ENCODE results near the gene KCNB1.
"Not testable (repeated sequence)": the region's sequence is repeated elsewhere in the genome, so short reads cannot be mapped to it uniquely, and the experiment has no call there.

Gene KCNB1

DNA sequence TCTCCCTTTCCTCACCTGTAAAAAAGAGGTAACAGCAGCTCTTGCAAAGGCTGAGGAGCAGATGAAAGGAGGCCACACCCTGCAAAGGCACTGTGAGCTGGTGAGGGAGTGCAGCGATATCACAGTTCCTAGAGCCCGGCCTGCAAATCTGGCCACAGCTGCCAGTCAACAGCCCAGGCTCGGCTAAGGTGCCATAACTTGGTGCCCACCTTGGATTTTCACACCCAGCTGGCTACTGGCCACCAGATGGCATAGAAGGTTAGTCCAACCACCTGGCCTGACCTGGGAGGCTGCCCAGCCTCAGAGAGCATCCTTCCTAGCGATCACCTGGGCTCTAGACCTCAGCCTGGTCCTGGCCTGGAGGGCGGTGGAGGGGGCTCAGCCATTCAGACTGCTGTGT lies 46.8 kb downstream of the KCNB1 start:
- DNase-seq (ENCODE audit: low read depth in 2 of 2), result no peak

DNA sequence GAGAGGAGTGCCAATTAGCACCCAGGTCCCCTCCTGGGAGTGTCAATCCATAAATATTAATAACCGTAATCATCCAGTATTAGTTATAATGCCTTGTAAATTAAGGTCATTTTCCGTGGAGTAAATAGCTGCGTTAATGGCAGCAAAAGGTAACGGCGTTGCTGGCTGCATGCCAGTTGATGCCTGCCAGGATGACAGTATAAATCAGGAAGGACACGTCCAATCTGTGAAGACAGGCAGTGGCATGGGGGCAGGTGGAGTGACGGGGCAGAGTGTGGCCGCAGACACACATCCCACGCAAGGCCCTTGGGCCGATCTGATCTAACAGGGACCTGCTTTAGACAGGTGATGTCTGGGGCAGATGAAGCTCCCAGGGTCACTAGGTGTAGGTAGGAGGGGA lies 49.1 kb downstream of the KCNB1 start:
- no peak for DNase-seq (ENCODE audit: low read depth in 2 of 2)

DNA sequence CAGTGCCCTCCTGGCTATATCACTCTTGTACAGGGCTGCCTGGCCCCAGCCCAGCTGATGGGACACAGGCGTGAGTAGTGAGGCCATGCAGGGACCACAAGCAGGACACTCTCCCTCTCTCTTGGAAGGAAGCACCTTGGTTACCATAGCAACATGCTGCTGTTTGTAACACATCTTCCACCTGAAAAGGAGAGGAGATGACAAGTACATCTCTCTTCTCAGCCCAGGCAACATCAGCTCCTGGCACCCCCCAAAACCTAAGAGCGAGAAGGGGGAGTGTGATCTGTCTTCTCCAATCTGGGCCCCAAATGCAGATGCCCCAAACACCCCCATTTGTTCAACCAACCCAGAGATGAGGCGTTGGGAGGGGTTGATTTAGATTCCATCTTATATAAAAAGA lies 49.9 kb downstream of the KCNB1 start:
- DNase-seq (ENCODE audit: low read depth in 2 of 2), result no peak

DNA sequence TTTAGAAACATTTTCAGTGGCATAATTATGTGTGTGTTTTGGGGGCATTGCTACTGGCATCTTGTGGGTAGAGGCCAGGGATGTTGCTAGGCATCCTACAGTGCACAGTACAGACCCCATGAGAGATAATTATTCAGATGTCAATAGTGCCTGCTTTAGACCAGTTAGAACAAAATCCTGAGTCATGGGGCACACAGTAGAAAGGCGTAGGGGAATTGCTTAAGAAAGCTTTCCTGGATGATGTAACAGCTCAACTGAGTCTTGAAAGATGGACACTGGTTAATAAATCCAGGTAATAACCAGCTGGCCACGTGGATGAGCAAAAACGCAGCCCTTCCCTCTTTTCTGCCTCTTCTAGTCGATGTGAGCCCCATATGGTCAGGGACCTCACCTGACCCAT lies 51.1 kb downstream of the KCNB1 start:
- DNase-seq (ENCODE audit: low read depth in 2 of 2), result no peak

DNA sequence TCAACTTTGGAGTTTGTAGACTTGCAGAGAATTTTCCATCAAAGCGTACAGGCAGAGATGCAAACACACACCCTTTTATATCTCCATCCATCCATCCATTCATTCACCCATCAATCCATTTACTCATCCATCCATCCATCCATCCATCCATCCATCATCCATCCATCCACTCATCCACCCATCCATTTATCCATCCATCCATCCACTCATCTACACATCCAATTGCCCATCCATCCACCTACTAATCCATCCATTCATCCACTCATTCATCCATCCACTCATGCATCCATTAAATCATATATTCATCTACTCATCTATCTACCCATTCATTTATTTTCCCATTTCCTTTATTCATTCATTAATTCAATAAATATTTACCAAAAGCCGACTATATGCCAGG lies 52.1 kb downstream of the KCNB1 start:
- DNase-seq (ENCODE audit: low read depth in 2 of 2), result no peak

DNA sequence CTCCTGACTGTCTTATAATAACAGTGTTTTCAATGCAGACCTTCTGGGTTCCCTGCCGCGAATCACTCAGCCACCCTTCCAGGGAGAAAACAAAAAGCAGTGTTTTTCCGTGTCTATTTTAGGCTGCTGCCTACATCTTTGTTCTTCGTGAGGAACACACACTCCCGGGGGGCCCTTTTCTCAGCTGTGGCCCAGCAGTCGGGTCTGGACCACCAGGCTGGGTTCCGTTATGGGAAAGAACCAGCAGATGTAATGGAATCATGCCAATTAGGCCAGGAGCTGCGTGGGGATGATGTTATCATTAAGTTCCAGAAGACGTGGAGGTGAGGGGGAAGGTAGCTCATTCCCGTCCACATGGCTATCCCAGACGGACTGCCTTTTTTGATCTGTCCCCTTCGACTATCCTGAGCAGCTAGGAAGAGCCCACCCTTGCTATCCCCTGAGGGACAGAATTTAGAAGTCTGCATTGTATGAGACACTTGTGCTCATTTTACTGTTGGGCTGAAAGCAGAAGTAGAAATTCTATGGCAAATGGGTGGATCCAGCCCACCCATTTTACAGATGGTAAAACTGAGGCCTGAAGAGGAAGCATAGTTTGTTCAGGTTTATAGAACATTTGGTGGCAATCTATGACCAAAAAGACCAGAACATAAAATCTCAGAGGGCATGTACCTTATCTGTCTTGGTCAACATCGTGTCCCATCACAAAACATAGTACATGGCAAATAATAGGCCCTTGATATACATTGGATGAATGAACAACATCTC lies 54.5 kb downstream of the KCNB1 start:
- no peak for DNase-seq (ENCODE audit: low read depth in 2 of 2)

DNA sequence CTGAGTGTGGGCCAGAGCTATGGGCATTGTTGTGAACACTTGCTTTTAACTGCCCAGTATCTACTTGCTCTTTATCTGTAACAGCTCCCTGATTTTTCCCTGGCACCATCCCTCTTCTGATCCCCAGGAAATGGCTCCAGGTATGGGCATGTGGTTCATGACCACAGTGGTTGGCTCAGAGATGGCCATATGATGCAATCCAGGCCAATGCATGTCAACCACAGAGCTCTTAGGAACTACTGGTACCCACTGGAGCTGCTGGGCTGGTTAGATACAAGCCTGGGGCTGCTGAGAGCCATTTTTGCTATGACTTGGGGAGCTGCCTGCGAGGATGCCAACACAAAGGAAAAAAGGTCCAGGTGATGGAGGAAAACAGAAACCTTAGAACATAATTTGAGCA lies 55.6 kb downstream of the KCNB1 start:
- no peak for DNase-seq (ENCODE audit: low read depth in 2 of 2)

DNA sequence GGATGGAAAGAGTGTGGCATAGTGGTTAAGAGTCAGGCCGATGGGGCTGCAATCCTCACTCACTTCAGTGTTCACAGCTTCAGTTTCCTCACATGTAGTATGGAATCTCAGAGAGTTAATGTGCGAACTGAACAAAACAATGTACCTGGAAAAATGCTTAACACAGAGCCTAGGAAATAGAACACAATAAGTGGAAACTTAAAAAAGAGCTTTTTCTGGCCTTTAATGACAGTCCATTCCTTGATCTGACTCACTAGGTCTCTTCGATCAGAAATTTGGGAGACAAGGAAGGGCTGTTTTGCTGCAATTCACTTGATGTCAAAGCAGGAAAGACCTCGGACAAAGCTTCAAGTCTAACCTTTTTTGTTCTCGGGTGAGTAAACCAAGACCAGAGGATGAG lies 56.1 kb downstream of the KCNB1 start:
- DNase-seq (ENCODE audit: low read depth in 2 of 2), result no peak

DNA sequence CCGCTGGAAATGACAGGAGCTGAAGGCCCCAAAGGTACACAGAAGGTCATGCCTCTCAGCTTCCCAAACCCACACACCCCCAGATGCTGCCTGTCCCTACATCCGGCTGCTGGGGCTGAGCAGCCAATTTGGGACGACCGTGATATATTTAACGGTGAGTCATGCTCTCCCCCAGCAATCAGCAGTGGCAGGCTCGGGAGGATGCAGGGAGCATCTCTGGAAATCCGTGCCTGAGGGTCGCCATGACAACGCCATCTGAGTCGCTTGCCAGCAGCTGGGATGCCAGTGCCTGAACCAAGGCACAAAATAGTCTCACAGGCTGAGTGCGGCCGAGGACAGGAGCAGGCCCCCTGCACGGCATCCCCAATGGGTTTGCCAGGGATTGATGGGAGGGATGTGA lies 57.9 kb downstream of the KCNB1 start:
- no peak for DNase-seq (ENCODE audit: low read depth in 2 of 2)

DNA sequence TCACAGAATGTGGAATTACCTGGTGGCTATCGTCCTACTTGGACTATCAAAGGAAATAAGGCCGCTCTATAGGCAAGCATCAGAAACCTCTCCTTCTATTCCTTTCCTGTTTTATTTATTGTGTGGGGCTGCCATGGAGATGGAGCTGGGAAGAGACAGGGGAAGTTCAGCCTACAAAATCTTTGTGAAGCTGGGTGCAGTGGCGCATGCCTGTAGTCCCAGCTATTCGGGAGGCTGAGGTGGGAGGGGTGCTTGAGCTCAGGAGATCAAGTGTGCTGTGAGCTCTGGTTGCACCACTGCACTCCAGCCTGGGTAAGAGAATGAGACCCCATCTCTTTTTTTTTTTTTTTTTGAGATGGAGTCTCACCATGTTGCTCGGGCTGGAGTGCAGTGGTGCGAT lies 60.3 kb downstream of the KCNB1 start:
- DNase-seq (ENCODE audit: low read depth in 2 of 2), result no peak

DNA sequence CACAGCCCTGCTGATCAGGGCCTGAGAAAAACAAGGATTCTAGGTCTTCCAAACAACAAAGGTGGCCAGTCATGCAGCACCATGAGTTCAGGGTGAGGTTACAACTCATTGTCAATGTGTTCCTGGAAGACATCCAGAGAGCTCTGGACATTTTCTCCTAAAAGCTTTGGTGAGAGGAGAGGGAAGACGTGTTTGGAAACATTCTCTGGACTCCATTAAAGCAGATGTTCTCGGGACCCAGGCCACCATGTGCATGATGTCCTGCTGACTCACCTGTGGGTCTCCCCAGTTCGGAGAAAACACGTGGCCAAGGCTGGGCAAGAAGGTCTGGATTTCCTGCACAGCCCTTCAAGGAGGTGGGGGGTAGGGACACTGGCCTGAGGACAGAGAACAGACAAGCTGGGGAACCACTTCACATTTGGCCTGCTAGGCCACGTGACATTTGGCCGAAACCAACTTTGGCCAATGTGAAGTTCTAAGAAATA lies 61.6 kb downstream of the KCNB1 start:
- no peak for DNase-seq (ENCODE audit: low read depth in 2 of 2)

DNA sequence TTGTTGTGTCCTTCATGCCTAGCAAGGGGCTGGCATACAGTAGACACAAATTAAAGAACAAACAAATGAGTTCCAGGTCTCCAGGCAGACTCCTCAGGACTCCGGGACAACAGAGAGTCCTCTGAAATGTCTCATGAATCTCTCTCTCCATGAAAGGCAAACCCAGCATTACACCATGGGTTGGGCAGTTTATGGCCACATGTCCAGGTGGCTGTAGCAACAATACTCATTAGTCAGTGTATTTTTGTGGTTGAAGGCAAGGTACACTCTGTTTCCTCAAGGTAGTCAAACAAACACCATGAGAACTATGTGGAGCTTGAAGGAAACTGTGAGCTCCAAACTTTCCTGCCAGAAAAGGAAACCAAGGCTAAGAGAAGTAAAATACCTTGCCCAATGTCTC lies 62.2 kb downstream of the KCNB1 start:
- no peak for DNase-seq (ENCODE audit: low read depth in 2 of 2)

DNA sequence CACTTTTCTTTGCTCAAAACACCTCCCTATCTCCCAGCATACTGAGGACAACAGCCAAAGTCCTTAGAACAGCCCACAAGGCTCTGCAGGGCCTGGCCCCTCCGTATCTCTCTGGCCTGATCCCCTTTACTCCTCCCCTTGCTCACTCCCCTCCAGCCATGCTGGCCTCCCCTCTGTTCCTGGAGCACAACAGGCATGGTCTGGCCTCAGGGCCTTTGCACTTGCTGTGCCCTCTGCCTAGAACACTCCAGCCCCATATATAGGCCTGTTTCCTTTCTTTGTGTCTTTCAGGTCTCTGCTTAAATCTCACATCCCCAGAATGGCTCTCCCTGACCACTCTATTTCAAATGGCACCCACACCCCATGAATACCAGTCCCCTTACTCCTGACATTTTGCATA lies 62.7 kb downstream of the KCNB1 start:
- DNase-seq (ENCODE audit: low read depth in 2 of 2), result no peak

DNA sequence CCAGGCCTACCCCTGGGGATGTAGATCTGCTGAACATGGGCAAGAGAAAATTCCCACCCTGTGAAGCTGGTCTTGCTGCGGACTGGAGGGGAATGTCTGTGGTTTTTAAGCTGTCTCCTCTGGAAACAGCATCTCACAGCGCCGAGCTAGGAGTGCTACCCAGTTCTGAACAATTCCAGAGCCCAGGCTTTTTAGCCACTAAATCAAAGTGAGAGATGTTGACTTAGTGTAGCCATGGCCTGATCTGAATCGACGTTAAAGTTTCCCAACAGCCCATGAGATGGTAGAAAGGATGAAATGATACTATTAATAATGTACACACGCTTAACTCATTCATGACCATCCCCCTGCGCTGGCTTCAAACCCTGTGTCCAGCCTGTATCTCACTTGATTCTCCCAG lies 63.7 kb downstream of the KCNB1 start:
- no peak for DNase-seq (ENCODE audit: low read depth in 2 of 2)

DNA sequence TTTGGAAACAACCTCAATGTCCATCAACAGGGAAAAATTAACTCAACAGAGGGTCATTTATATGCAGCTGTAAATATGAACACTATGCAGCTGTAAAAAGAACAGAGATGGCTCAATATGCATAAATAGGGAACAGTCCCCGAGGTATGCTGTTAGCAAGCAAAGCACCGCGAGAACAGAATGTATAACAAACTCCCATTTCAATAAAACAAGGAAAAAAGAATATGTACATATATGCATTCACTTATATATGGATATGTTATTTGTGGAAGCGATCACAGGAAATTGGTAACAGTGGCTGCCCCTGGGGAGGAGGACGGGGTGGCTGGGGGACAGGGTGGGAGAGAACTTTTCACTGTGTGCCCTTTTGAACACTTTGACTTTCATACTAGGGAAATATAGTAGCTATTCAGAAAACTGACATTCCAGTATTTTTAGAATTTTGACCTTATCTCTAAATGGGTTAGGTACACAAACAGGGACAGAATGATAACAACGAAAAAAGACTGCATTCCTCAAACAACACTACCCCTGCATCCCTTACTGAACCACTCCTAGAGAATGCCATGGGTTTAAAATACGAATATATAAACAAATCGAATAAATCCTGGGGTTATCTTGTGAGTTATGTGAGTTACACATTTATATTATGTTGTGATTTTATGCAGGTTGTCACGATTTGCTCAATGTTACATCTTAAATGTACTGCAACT lies 64.5 kb downstream of the KCNB1 start:
- no peak for DNase-seq (ENCODE audit: low read depth in 2 of 2)

DNA sequence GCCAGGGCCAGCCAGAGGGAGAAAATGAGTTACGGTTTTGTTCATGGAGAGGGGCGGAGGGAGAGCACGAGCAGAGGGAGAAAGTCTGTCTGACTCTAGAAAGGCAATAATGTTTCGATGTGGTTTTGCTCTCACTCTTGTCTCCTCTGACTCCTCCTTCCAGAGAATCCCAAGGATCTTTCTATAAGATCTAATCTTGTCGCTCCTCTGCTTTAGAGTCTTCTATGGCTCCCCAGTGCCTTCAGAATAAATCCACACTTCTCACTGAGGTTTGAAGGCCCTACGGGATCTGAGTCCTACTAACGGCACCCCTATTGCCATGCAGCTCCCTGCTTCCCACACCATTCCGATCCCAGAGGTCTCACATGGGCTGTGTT lies 66.8 kb downstream of the KCNB1 start:
- no peak for DNase-seq (ENCODE audit: low read depth in 2 of 2)

DNA sequence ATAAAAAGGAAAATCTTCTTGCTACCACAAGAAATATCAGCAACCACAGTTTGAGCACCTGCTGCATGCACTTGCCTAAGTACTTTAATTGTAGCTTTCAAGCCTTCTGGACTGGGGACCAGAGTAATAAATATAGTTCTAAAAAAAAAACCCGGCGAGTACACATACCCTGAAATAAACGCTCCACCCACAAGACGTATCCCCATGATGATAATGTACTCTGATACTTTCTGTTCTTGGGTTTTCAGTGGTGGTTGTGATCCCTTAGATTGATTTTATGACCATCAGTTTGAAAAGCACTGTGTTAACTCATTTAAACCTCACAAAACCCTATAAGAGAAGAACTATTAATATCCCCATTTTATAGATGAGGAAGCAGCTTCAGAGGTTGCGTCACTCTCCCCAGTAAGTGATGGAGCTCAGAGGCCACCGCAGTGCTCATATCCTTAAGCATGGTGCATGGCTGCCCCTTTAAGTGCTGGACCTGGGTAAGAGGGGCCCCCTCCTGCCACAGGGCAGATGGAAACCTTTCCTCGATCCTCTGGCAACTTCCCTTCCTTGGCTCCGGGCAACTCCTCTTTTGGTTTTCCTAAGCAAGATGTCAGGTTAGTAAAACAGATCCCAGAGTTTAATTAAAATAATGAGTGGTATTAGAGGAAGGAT lies 67.3 kb downstream of the KCNB1 start:
- no peak for DNase-seq (ENCODE audit: low read depth in 2 of 2)

DNA sequence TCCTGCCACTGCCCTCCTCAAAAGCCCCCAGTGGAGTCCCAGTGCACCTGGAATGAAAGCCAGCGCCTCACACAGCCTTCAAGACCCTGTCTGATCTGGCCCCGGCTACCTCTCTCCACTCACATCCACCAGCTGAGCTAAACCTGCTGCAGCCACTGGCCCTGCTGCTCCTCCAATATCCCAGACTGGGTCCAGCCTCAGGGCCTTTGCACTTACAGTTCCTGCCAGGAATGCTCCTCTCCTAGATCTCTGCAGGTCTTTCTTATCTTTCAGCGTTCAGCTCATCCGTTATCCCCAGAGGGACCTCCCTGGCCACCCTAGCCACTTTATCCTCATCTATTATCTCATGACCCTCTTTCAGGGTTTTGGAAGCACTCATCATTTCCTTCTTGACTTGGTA lies 68.8 kb downstream of the KCNB1 start:
- DNase-seq (ENCODE audit: low read depth in 2 of 2), result no peak

DNA sequence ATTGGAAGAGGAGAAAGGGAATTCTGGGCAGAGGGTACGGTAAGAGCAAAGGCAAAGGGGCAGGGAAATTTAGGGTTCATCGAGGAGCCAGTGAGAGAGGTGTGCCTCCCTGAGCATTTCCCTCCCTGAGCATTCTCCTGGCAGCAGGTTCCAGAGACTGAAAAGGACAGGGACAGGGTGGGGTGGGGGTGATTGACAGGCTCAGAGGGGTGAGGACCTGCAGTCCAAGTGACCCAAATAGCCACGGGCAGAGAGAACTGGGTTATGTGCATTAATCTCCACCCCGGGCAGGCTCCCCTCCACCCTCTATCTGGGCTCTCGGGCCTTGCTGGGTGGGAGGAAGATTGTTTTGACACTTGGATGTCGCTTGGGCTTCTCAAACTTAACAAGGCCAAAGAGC lies 69.5 kb downstream of the KCNB1 start:
- DNase-seq (ENCODE audit: low read depth in 2 of 2), result no peak

DNA sequence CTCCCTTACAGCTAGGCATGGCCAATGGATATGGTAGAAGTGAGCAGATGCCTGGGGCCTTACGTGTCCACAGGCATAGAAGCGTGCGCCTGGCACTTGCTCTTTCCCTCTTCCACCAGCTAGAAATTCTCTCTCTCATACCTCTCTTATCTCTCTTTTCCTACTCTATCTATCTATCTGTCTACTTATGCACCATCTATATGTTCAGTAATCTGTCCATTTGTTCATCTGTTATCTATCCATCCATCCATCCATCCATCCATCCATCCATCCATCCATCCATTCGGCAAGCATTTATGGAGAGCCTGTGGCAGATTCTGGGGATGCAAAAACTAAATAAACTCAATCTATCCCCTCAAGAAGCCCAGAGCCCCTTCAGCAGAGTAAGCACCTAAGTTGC lies 70.2 kb downstream of the KCNB1 start:
- no peak for DNase-seq (ENCODE audit: low read depth in 2 of 2)

DNA sequence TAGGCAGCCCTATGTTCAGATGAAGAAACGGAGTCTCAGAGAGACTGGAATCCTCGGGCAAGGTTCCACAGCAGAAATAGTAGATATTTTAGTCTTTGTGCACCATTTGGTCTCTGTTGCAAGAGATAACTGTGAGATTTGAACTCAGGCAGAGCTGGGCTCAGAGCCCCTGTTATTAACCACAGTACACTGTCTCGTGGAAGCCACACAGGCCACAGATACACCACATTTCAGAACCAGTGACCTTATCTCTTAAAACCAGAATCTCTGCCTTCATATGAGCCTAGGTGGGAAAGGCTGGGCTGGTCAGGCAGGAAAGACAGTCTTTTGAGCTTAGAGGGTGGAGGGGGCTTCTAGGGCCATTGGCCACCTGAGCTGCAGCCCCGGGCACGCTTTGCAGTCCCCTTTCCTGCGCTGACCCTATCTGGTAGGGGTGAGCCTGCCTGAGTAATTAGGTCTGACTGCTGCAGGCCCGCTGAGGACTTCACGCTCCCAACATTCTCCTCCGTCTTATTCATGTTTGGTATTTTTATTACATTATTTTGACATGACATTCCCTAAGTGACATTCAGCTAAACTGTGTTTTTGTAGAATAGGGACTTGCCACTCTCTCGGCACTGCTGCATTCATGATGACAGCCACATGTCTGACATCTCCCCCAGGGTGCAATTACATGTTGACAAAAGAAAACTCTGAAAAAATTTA lies 71.1 kb downstream of the KCNB1 start:
- DNase-seq (ENCODE audit: low read depth in 2 of 2), result no peak

DNA sequence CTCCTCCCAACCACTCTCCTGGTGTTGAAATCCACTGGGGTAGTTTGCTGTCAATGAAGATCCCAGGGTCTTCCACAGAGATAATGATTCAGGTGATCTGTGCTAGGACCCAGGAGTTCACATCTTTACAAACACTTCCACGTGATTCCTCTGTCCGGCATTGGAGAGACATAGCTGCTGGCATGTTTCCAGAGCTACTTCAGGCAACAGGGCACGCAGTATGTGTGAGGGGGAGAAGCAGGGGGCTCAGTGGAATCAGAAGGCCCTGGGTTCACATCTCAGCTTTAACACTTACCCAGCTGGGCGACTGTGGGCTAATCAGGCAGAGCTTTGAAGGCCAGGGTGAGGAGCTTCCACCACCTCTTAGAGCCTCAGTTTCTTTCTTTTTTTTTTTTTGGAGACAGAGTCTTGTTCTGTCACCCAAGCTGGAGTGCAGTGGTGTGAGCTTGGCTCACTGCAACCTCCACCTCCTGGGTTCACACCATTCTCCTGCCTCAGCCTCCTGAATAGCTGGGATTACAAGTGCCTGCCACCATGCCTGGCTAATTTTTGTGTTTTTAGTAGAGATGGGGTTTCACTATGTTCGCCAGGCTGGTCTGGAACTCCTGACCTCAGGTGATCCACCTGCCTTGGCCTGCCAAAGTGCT lies 72.4 kb downstream of the KCNB1 start:
- not testable (repeated sequence) for DNase-seq (ENCODE audit: low read depth in 2 of 2)

Measured in stimulated activated CD4-positive, alpha-beta T cell treated with anti-CD3 and anti-CD28 coated beads, Interleukin-15, amount 100 ng/mL, for 48 hours (primary cell).